ENCODE measurements around the gene RACK1. TPM values are rescaled to one million over a fixed set of nuclear protein-coding genes. Genes with fewer than 3 reads are reported as not detected.

The RACK1 gene
- total RNA-seq, 1 donor from 2014 or later, result 628 TPM

DNA sequence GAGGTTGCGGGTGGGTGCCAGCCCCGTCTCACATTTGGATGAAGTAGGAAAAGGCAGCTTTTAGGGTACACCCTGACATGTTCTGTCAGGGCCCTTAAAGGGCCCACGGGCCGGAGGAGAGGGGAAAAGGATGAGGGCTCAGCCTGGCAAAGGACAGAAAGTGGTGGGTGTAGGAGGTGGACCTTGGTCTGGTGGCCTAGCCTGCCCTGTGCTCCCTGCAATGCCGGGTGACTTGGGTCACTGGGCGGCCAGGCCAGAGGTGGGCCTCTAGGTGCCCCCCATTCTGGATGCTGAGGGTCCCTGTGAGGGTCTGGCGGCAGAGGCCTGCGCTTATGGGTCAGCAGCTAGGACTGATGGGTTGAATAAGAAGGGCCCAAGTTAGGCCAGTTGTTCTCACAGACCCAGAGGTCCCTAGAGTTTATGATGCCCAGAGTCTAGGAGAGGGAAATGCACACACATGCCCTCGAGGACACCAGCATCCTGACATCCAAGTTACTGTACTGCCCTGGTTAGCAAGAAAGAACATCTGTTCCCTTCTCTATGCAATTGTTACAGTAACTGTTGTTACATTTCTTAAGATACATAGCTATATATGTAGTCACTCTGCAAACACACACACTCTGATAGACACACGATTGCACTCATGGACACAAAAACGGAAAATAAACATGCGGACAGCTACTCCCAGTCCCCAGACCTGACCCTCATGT lies 51.2 kb downstream of the RACK1 start:
- DNase-seq, result no peak
- intact Hi-C loops (cut with micrococcal nuclease), result no loop called here
- Histone ChIP-seq H3K9me3 (replicated peaks) (no peaks in the 10 kb centered on the region), H3K27me3 (ENCODE audit: low read depth) (no peaks in the 10 kb centered on the region), H3K36me3 (peaks cover 3% of the 10 kb centered on the region), H3K4me1 (peaks cover 67% of the 10 kb centered on the region), H3K27ac (replicated peaks) (peak overlapping the region; percentile 97), H3K4me3 (peak overlapping the region; percentile 76)
- TF ChIP-seq, protein P1, sequence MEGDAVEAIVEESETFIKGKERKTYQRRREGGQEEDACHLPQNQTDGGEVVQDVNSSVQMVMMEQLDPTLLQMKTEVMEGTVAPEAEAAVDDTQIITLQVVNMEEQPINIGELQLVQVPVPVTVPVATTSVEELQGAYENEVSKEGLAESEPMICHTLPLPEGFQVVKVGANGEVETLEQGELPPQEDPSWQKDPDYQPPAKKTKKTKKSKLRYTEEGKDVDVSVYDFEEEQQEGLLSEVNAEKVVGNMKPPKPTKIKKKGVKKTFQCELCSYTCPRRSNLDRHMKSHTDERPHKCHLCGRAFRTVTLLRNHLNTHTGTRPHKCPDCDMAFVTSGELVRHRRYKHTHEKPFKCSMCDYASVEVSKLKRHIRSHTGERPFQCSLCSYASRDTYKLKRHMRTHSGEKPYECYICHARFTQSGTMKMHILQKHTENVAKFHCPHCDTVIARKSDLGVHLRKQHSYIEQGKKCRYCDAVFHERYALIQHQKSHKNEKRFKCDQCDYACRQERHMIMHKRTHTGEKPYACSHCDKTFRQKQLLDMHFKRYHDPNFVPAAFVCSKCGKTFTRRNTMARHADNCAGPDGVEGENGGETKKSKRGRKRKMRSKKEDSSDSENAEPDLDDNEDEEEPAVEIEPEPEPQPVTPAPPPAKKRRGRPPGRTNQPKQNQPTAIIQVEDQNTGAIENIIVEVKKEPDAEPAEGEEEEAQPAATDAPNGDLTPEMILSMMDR (IDR thresholded peaks at IDR 0.05; ENCODE audit: borderline replicate concordance), result no peak

DNA sequence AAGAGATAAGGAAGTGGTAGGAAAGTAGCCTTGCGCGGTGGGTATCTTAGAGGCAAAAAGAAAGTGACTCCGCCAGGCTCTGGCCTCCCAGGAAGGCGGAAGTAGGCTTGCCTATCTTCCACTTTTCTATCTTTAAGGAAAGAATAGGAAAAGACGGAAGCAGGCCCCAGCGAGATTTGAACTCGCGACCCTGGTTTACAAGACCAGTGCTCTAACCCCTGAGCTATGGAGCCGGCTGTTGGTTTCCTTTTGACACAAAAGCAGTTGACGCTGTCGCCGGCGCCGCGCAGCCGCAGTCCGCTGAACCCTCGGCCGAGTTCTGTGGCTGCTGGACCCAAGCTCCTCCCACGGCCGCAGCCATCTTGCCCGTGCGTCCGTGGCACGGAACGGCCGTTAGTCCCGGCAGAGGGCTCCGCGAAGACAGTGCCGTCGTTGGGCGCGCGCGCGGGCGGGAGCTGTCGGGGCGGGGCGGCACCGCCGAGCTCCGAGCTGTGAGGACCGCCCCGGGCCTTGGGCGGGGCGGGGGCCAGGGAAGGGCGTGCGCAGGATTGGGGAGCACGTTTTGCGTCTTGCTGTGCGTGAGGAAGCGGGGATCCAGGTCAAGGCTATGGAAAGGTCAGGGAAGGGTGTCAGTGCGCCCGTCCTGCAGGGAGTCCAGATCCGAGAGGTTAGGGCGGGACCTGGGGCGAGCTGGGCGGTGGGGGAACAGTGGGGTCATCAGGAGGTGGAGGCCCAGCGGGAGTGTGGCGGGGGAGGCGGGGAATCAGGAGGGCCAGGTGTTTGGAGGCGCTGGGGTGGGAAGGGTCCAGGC lies 52.0 kb downstream of the RACK1 start:
- Histone ChIP-seq H3K4me1 (peaks cover 69% of the 10 kb centered on the region), H3K4me3 (peak overlapping the region; percentile 76), H3K36me3 (peaks cover 3% of the 10 kb centered on the region), H3K9me3 (replicated peaks) (no peaks in the 10 kb centered on the region), H3K27me3 (ENCODE audit: low read depth) (no peaks in the 10 kb centered on the region), H3K27ac (replicated peaks) (peak overlapping the region; percentile 97)
- peak; percentile 95 for DNase-seq
- intact Hi-C loops (cut with micrococcal nuclease), result no loop called here
- TF ChIP-seq, protein P1 (IDR thresholded peaks at IDR 0.05; ENCODE audit: borderline replicate concordance), result no peak

DNA sequence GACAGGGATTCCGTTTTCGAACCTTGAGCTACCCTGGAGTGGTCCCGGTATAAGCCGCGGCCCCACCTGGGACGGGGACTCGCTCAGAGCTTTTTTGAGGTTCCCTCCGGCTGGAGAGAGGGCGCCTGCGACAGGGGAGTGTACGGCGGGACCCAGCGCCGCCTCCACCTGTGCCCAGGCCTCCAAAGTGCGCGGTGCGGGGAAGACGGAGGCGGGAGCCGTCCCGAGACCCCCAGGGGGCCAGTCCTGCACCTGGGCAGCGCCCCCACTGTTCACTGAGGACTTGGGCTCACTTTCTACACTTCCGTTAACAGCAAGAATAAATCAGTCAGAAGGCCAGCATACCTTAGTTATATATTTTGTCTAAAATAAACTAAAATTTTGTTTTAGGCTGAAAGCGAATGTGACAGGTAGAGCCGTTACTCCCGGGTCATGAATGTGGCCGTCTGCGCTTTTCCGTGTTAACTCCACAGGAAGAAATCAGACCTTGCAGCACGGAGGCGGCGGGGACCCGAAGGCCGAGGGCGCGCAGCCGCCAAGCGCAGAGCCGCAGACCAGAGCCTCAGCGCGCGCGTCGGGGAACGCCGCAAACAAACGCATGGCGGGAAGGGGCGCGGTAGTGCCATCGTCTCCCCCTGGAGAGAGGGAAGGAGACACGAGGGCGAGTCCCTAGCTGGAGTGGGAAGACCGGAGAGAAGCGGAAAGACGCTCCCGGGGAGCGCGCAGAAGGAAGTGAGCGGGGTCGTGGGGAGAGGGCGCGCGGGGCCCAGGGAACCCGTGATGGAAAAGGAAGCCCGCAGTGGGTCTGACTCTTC lies 52.8 kb downstream of the RACK1 start:
- TF ChIP-seq, protein P1 (IDR thresholded peaks at IDR 0.05; ENCODE audit: borderline replicate concordance), result peak; percentile 36
- H3K36me3 ChIP-seq, result peaks cover 3% of the 10 kb centered on the region
- peak; percentile 57 for DNase-seq
- H3K4me3 ChIP-seq, result peak overlapping the region; percentile 76
- H3K27ac ChIP-seq (replicated peaks), result peak overlapping the region; percentile 97
- H3K27me3 ChIP-seq (ENCODE audit: low read depth), result no peaks in the 10 kb centered on the region
- H3K9me3 ChIP-seq (replicated peaks), result no peaks in the 10 kb centered on the region
- peaks cover 69% of the 10 kb centered on the region for H3K4me1 ChIP-seq
- intact Hi-C loops (cut with micrococcal nuclease), result no loop called here

DNA sequence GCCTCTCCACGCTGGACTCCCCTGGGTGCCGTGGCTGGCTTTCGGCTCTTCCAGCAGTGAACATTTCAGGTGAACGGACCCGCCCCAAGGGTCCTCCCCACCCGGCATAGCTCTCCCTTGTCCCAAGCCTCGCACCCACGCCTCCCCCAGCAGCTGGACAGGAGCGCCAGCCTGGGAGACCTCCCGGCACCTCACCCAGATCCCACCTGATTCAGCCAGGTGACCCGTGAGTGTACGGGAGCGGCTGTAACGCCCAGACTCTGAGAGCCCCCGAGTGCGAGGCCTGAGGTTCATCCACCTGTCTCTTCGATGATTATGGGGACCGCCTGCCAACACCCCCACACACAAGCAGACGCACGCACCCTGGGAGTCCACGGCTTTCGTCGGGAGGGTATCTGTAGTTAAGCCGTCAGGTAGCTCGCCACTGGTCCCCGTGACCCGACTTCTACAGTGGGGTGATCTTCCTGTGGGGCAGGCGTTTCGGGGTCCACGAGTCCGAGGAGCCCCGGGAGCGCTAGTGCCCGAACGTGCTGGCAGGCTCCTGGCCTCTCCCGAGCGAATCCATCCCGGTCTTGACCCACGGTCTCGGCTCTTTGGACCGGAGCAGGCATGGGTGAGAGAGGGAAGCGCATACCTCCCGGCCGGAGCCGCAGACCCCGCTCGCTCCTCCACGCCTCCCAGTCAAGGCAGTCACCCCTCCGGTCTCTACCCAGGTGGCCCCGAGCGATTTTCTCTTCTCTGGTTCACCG lies 53.6 kb downstream of the RACK1 start:
- peak overlapping the region; percentile 76 for H3K4me3 ChIP-seq
- TF ChIP-seq, protein P1 (IDR thresholded peaks at IDR 0.05; ENCODE audit: borderline replicate concordance), result no peak
- peaks cover under 1% of the 10 kb centered on the region for H3K36me3 ChIP-seq
- no peak for DNase-seq
- no peaks in the 10 kb centered on the region for H3K9me3 ChIP-seq (replicated peaks)
- peak overlapping the region; percentile 97 for H3K27ac ChIP-seq (replicated peaks)
- H3K4me1 ChIP-seq, result peaks cover 69% of the 10 kb centered on the region
- intact Hi-C loops (cut with micrococcal nuclease), result no loop called here
- no peaks in the 10 kb centered on the region for H3K27me3 ChIP-seq (ENCODE audit: low read depth)

Data from left ventricle myocardium inferior (tissue), 1 donor.